B cell (primary cell): ENCODE measurements around the gene ZFP57.

Experiments
- CTCF ChIP-seq: fragments of 200-600 bp; IDR thresholded peaks from one replicate; pipeline ENCODE4 v1.8.0; 2022; ENCODE audit warnings: antibody characterized with exemption, mild to moderate bottlenecking
- EZH2 ChIP-seq: IDR thresholded peaks from 2 replicates; pipeline ENCODE4 v1.6.1; 2012; ENCODE audit warnings: borderline replicate concordance, low read depth, mild to moderate bottlenecking, moderate library complexity, low read length; ENCODE audit not compliant: insufficient read depth, poor library complexity, severe bottlenecking

DNA sequence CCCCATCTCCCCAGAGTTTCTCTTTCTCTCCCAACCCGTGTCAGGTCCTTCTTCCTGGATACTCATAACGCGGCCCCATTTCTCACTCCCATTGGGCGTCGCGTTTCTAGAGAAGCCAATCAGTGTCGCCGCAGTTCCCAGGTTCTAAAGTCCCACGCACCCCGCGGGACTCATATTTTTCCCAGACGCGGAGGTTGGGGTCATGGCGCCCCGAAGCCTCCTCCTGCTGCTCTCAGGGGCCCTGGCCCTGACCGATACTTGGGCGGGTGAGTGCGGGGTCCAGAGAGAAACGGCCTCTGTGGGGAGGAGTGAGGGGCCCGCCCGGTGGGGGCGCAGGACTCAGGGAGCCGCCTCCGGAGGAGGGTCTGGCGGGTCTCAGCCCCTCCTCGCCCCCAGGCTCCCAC lies 42.3 kb upstream of the ZFP57 start, which contains the start of gene HLA-F:
- TF ChIP-seq CTCF (no peak), EZH2 (no peak)
